A549 treated with DMSO at 1 μM for 4 hours (cell line): ENCODE measurements around the gene ELAPOR2. TPM values are rescaled to one million over a fixed set of nuclear protein-coding genes. Genes with fewer than 3 reads are reported as not detected.

Experiments used
- total RNA-seq: library from RNA; stranded (reverse); fragments of 200-300 nt; extraction: Qiagen RNA extraction; gene quantifications from 5 replicates; pipeline ENCODE4 v1.2.3, GENCODE V29; 2022; ENCODE audit warnings: low read depth

ELAPOR2 gene, protein sequence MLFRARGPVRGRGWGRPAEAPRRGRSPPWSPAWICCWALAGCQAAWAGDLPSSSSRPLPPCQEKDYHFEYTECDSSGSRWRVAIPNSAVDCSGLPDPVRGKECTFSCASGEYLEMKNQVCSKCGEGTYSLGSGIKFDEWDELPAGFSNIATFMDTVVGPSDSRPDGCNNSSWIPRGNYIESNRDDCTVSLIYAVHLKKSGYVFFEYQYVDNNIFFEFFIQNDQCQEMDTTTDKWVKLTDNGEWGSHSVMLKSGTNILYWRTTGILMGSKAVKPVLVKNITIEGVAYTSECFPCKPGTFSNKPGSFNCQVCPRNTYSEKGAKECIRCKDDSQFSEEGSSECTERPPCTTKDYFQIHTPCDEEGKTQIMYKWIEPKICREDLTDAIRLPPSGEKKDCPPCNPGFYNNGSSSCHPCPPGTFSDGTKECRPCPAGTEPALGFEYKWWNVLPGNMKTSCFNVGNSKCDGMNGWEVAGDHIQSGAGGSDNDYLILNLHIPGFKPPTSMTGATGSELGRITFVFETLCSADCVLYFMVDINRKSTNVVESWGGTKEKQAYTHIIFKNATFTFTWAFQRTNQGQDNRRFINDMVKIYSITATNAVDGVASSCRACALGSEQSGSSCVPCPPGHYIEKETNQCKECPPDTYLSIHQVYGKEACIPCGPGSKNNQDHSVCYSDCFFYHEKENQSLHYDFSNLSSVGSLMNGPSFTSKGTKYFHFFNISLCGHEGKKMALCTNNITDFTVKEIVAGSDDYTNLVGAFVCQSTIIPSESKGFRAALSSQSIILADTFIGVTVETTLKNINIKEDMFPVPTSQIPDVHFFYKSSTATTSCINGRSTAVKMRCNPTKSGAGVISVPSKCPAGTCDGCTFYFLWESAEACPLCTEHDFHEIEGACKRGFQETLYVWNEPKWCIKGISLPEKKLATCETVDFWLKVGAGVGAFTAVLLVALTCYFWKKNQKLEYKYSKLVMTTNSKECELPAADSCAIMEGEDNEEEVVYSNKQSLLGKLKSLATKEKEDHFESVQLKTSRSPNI
- 0.05 to 0.14 TPM (median 0.09 TPM) in 4 of 5 replicates, not detected in the other for total RNA-seq

DNA sequence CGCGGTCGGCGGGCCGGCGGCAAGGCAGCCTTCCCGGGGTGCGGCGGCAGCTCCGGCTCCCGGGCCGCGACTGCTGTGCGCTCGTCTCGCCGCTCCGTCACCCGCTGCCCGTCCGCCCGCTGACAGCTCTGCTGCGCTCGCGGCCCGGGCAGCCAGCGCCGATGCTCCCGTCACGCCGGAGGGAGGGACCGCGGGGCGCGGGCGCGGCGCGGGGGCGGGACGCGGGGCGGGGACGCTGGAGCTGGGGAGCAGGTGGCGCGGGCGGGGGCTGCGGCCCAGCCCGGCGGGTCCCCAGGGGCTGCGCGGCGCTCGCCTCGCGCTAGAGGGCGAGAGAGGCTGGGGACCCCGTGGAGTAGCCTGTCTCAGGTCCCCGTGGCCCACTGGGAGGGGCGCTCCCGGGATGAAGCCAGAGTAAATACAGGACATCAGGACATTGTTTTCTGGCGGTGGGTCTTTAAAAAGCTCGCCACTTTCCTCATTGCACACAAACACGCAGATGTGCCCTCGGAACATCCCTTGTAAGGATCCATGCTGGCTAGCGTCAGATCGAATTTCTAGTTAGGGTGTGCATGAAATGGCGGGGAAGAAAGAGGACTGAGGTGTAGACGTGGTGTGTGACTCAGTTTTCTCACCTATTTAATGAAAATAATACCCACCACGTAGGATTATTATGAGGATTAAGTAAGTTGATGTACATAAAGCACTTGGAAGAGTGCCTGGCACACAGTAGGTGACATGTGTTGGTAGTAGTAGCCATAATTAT is at the start of gene ELAPOR2:
Gene ELAPOR2 (minus strand): TSS at position 130 of the 763 bp plus-strand sequence. CDS start 141 bp downstream, outside the sequence.

Other genes starting within 250 kb of the ELAPOR2 start
- 16.7 to 23.2 TPM (median 20.6 TPM) in 5 replicates for gene DMTF1, start 92.8 kb upstream of the ELAPOR2 start, total RNA-seq
- 24.9 to 33.3 TPM (median 28.5 TPM) in 5 replicates for gene TMEM243, start 160.1 kb upstream of the ELAPOR2 start, total RNA-seq